UCSD-AML1 (cell line): ENCODE data around the gene IGF2R.
"Not testable (repeated sequence)": the region's sequence is repeated elsewhere in the genome, so short reads cannot be mapped to it uniquely, and the experiment has no call there.

Experiments used
- DNase-seq: peaks from one replicate; lab custom pipeline; 2025; ENCODE audit not compliant: unreplicated experiment; lab: John Stamatoyannopoulos, UW

The IGF2R gene

DNA sequence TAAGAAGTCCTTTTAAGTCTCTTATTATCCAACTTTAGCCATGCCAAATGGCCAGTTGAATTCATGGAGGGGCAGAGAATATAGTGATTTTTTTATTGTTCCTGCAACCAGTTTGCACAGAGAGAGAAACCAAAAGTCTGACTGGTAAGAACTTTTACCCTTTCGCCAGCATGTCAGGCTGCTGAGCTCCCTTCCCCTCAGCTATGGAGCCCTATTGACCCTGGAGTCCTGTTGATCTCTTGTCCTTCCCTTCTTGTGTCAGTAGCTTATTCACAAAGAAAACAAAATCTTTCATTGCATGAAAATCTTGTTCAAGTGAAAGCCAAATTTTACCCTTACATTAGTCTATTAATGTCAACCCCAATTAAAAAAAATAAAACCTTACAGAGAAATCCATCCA lies 151.2 kb downstream of the IGF2R start:
- DNase-seq = no peak

DNA sequence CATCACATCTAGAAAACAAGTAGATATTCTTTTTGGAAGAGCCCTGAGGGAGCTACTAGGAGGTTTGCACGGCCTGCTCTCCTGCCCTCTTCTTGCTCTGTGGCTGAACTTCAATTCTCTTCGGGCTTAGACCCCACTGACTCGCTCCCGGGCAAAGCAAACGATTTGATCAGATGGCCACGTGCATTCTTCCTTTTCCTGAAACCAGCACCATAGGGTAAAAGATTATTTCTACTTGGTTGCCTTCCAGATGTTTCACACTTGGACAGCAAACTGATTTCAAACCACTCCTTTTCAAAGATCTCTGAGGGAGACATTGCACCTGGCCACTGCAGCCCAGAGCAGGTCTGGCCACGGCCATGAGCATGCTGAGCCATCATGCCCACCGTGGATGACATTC lies 152.7 kb downstream of the IGF2R start, which contains the start of gene SLC22A1:
SLC22A1 (plus strand) TSS at position 258 of the 400 bp plus-strand sequence; CDS start at position 379, 121 bp downstream.
- no peak for DNase-seq

DNA sequence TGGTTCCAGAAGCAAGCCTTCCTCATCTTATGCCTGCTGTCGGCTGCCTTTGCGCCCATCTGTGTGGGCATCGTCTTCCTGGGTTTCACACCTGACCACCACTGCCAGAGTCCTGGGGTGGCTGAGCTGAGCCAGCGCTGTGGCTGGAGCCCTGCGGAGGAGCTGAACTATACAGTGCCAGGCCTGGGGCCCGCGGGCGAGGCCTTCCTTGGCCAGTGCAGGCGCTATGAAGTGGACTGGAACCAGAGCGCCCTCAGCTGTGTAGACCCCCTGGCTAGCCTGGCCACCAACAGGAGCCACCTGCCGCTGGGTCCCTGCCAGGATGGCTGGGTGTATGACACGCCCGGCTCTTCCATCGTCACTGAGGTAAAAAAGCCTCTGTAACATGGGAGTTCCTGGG lies 153.1 kb downstream of the IGF2R start:
- DNase-seq = no peak

DNA sequence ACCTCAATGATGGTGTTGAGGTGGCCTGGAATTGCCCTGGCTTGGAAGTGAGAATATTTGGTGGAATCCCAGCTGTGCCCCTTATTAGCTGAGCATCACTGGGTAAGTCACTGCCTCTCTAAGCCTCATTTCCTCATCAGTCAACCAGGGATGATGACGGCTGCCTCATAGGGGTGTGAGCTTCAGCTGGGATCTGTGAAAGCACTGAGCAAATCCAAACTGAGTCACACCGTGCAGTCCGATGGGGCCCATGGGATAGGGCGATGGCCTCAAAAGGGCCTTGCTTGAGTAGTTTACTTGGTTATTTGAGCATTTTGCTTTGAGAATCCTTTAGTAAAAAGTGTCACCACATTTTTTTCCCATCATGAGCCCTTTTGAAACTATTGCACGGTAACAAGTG lies 153.9 kb downstream of the IGF2R start:
- DNase-seq = no peak

DNA sequence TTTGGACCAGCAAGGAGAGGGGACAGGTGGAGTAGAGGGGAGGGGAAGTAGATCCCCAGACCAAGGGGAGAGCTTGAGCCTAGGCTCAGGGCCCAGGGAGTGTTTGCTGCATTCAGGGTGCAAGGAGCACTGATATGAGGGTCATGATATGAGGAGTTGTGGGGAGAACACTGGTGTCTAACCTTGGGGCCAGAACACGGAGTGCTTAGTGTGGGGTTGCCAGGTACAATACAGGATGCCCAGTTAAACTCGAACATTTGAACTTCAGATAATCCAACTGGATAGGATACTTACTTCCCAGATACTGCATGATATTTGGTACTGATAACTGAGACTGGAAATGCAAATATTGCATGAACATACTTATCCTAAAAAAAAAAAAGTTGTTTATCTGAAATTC lies 155.1 kb downstream of the IGF2R start:
- no peak for DNase-seq

DNA sequence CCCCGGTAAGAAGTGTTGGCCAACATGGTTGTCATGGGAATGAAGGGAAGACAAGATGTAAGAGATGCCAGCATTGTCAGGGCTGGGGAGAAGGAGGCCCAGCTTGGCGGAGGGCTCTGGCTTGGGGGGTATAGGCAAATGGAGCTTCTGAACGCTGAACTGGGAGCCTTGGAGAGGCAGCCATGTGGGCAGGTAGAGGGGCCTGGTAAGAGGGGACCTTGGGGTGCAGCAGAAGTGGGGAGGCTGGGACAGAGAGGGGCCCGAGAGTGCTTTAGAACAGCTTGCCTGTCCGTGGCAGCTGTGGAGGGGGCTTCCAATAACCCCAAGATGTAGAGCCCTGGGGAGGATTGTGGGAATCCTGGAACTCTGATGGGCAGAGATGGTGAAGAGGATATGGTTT lies 155.7 kb downstream of the IGF2R start:
- no peak for DNase-seq

DNA sequence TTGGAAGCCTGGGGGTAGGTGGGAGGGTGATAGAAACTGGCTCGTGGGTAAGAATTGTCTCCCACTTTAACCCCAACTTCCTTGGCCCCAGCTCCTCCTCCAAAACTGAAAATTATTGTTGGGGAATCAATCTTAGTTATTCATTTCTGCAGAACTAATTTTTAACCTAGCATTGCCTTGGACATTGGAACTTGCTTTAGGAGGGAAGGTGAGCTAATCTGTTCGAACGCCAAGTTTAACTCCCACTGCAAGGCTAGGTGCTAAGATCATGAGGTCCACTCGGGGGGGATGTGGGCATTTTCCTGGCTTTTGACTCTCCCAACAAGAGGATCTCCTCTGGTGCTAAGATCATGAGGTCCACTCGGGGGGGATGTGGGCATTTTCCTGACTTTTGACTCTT lies 156.2 kb downstream of the IGF2R start:
- not testable (repeated sequence) for DNase-seq

DNA sequence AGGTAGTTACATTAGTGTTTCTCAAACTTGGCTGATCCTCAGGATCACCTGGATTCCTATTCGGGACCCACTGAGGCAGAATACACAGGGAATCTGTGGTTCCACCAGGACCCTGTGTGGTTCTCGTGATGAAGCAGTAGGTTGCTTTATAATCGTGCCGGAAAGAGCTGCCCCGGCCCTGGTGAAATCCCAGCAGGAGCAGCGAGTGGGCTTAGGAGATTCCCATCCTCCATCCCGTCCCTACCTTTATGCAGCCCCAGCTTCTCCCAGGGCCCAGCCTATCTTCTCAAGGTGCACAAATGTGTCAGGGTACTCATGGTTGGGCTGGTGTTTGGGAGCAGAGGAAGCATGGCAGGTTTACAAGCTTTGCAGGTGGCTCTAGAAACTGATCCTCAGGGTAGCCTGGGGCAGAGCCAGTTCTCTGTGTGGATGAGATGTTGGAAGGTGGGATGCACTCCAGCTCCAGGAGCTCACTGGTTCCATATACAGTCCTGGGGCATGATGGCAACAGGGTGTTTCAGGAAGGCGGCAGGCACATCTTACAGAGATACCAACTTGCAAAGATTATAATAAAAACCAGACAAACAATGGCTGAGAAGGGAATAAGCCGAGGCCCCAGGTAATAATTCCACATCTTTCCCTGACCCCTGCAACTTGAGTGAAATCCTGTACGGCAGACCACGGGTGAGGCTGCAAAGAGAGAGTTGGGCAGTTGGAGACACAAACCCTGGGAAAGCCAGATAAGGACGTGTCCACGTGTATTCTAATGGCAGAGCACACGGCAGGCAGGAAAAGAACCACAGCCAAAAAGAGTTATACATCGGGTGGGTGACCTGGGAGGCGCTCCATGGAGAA lies 158.6 kb downstream of the IGF2R start:
- DNase-seq = no peak

DNA sequence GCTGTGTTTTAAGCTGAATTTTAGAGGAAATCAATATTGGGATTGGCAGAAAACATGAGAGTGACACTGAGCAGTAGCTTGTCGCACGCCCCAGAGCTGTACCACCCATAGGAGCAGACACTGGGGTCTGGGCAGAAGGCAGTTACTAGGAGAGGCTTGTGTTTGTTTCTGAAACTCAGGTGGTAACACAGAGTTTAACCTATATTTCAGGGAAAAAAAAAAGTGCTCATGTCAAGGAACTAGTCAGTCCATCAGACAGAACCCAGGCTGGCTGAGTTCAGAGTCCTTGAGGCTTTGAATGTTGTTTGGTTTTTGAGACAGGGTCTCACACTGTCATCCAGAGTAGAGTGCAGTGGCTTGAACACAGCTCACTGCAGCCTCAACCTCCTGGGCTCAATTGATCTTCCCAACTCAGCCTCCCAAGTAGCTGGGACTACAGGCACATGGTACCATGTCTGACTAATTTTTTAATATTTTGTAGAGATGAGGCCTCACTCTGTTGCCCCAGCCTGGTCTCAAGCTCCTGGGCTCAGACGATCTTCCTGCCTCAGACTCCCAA lies 159.3 kb downstream of the IGF2R start:
- no peak for DNase-seq

DNA sequence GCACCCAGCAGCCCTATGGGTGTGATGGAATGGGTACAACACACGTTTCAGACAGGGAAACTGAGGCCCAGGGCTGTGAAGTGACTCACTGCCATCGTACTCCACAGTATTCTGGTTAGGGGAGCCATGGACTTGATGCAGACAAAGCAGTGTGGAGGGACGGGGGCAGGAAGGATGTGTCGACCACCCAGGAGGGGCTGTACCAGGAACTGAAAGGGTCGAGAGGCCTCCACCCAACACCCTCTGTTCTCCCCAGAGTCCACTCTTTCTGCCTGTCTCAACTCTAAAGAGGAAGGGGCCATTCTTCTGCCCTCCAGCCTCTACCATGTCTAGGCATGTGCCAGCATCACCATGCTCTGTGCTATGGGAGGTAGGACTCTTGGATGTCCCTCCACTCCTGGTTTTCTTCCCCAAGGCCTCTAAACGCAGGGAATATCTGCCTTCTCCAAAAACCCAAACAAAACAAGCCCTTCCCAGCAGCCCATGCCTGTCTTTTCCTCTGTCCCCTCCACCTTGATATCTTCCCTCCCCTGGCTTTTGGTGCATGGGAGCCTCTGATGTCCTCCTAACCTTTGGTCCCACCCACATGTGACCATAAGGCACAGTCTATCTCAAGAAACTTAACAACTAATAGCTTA lies 160.1 kb downstream of the IGF2R start:
- no peak for DNase-seq

DNA sequence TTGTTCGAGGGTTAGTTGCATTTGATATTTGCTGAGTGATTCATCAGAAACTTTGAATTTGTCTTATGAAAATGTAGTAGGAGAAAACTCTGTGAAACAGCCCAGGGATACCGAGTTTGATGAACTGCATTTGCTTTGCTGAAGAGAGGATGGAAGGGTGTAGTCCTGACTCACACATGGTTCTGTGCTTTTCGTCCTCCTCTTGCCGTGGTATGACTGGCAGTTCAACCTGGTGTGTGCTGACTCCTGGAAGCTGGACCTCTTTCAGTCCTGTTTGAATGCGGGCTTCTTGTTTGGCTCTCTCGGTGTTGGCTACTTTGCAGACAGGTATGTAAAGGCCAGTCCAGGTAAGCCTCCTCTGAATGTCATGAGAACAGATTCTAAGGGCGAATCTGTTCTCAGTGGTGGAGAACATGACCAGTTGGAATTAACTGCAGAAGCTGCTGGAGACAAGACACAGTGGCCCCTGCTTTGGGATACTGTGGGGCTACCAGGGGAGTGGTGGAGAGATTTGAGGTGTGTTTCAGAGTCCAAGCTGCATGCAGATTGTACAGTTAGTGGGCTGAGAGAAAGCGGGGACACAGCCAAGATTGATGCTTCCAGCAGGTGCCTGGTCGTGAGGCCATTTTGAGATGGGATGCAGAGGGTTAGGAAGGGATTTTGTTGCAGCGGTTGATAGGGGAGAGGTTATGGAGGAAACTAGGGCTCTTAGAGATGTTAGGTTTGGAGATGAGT lies 161.2 kb downstream of the IGF2R start:
- no peak for DNase-seq

DNA sequence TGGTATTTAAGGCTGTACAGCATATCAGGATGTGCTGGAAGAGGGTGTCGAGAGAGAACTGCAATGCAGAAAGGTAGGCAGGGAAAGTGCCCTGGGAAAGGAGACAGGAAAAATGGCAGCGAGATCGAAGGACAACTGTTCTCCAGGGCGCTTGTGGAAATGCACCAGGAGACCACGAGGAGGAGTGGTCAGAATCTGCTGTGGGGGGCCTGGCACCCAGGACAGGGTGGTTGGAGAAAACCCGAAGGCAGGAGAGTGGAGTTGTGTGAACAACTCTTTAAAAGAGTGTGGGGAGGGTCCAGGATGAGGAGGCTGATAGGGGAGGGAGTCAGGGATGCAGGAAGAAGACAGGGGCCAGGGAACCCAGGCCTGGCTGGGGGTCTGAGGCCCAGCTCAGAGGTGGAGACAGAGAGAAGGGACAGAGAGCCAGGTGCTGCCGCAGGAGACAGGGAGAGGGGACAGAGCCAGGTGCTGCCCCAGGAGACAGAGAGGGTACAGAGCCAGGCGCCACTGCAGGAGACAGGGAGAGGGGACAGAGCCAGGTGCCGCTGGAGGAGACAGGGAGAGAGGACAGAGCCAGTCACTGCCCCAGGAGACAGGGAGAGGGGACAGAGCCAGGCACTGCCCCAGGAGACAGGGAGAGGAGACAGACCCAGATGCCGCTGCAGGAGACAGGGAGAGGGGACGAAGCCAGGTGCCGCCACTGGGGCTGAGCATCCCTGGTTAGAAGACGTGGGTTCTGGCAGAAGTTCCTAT lies 162.0 kb downstream of the IGF2R start:
- DNase-seq = no peak

DNA sequence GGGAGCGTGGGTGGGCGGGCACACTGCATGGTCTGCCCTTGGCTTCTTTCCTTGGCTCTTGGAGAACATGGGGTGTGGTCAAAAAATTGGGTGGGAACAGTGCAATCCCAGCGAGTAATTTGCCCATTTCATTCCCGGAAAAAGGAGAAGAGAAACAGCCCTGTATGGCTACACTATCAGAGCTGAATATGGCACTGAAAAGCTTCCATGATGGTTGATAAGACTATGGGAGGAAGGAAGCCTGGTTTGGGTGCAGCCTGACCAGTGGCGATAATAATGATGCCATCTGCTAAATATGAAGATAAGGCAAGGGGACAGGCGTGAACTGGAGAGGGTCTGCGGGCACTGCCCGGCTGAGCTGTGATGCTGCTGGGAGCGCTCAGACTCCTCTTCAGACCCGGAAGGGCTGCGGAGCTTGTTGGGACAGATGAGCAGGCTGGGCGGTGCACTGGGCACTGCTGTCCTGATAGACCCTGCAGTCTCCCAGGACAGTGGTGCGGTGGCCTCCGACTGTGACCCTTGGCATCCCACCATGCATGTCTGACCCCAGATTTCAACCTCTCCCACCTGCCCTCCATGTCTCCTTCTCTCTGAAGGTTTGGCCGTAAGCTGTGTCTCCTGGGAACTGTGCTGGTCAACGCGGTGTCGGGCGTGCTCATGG lies 162.9 kb downstream of the IGF2R start:
- no peak for DNase-seq

DNA sequence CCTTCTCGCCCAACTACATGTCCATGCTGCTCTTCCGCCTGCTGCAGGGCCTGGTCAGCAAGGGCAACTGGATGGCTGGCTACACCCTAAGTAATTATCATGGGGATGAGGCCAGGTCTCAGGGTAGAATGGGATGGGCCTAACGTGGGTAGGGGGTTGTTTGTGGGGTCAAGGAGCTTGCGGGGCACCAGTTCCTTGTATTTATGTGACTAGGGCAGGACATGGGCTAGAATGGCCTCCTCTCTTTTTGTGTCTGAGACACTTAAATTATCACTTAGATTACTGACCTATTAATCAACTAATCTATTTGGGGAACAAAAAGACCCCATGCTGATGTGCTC lies 163.4 kb downstream of the IGF2R start:
- DNase-seq = no peak

DNA sequence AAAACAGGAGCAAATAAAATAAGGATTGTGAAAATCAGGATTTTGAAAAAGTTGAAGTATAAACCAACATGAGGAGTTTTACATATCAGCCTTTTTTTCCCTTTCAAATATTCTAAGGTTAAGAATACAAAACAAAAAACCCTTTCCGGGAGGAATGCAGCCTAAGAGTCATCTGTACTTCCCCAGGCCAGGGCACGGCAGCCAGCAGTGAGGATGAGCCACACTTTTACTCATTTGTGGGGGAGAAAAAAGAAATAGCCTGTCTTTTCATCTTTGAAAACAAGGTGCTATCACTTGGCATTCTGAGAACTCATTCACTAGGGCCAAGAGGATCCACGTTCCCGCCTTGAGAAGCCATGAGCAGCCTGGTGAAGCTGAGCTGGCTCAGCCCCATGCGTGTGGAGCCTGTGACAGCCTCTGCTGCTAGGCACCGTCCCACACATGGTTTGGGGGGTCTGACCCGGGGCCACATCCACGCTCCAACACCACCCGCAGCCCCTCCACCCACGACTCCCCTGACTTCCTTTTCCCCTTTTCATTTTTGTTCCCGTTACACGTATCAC lies 164.0 kb downstream of the IGF2R start:
- no peak for DNase-seq

DNA sequence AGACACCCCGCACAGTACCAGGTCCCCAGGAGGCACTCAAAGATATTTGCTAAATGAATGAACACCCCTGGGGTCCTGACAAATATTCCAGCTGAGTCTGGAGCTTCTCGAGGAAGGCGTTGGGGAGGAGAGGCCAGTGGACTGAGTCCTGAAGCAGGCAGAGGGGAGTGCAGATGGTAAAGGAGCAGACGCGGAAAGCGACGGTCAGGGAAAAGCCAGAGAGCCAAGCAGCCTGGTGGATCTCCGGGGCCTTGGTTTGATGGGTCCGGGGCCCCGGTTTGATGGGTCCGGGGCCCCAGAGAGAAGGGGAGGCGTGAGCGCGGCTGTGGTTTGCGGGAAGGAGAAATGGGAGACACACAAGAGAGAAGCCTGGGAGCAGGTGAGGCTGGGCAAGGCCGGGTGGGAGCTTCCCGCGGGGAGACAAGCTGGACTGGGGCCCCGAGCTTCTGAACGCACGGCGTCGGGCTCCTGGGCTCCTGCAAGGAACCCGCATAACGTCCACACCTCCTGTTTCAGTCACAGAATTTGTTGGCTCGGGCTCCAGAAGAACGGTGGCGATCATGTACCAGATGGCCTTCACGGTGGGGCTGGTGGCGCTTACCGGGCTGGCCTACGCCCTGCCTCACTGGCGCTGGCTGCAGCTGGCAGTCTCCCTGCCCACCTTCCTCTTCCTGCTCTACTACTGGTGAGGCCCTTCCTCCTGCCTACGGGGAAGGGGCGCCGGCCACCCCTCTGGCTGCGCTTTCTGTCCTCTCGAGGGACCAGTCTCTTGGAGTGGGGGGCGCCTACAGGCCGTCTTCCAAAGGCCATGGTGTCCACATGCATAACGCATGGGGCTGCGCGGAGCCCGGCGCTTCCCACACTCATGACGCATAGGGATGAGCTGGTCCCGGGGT lies 164.8 kb downstream of the IGF2R start:
- no peak for DNase-seq

DNA sequence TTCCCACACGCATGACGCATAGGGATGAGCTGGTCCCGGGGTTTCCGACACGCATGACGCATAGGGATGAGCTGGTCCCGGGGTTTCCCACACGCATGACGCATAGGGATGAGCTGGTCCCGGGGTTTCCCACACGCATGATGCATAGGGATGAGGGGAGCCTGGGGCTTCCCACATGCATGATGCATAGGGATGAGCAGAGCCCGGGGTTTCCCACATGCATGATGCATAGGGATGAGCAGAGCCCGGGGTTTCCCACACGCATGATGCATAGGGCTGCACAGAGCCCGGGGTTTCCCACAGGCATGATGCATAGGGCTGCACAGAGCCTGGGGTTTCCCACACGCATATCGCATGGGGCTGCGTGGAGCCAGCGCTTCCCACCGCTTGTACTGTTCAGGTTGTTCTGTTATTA lies 165.5 kb downstream of the IGF2R start:
- DNase-seq = not testable (repeated sequence)

DNA sequence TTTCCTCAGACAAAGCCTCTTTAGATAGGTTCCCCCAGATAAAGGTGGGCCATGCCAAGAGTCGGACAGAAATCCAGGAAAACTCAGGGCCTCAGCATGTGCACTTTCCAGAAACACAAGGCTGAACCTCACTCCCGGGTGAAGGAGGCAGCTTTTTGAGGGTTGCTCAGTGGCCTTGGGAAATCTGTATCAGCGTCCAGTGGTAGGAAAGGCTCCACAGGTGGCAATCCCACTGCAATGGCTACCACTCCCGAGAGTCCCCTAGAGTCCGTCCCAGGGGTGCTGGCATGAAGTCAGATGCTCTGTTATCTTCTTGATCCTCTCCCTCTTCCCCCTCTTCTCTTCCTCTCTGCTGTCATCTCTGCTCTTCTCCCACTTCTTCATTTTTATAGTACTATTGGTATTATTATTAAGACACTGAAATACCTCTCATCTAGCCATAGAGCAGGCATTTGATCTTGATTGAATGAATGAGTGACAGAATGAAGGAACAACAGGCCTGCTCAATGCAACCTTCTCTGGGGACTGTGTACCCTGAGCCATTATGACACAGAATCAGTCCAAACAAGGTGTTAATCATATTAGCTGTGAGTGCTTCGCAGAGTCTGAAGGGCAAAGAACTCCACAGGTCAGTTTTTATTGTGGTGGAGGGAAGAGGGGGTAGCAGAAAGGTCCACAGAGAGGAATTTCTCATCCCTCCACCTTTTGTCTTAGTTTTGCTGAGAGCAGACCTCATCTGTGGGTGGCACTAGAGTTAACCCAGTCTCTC lies 166.1 kb downstream of the IGF2R start:
- no peak for DNase-seq
